Ishikawa (cell line): ENCODE measurements around the gene CYBB.

Experiments used
- CEBPB ChIP-seq: IDR thresholded peaks from 2 replicates; pipeline ENCODE4 v1.6.1; 2012
- EGR1 ChIP-seq: IDR thresholded peaks from 2 replicates; pipeline ENCODE4 v1.6.1; 2012
- EP300 ChIP-seq: IDR thresholded peaks from 2 replicates; pipeline ENCODE4 v1.6.1; 2012; ENCODE audit warnings: borderline replicate concordance
- FOXM1 ChIP-seq: IDR thresholded peaks from 2 replicates; pipeline ENCODE4 v1.6.1; 2012; ENCODE audit warnings: low read depth, borderline replicate concordance
- NFIC ChIP-seq: IDR thresholded peaks from 2 replicates; pipeline ENCODE4 v1.6.1; 2012
- RAD21 ChIP-seq: IDR thresholded peaks from 2 replicates; pipeline ENCODE4 v1.6.1; 2012; ENCODE audit warnings: low read depth
- TAF1 ChIP-seq: IDR thresholded peaks from 2 replicates; pipeline ENCODE4 v1.6.1; 2012; ENCODE audit warnings: low read depth, mild to moderate bottlenecking
- YY1 ChIP-seq: IDR thresholded peaks from 2 replicates; pipeline ENCODE4 v1.6.1; 2012; ENCODE audit warnings: low read depth
- TF ChIP-seq, protein P1 (sequence below): IDR thresholded peaks from 2 replicates; pipeline ENCODE4 v1.6.1; 2012
- TF ChIP-seq, protein P2 (sequence below): IDR thresholded peaks from 2 replicates; pipeline ENCODE4 v1.6.1; 2012; ENCODE audit warnings: low read depth, mild to moderate bottlenecking

- TF ChIP-seq, protein P1, sequence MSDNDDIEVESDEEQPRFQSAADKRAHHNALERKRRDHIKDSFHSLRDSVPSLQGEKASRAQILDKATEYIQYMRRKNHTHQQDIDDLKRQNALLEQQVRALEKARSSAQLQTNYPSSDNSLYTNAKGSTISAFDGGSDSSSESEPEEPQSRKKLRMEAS, result no peak
- TF ChIP-seq EP300 (no peak), CEBPB (no peak), FOXM1 (no peak), YY1 (no peak), RAD21 (no peak), NFIC (no peak), TAF1 (no peak), EGR1 (no peak)
- TF ChIP-seq, protein P2, sequence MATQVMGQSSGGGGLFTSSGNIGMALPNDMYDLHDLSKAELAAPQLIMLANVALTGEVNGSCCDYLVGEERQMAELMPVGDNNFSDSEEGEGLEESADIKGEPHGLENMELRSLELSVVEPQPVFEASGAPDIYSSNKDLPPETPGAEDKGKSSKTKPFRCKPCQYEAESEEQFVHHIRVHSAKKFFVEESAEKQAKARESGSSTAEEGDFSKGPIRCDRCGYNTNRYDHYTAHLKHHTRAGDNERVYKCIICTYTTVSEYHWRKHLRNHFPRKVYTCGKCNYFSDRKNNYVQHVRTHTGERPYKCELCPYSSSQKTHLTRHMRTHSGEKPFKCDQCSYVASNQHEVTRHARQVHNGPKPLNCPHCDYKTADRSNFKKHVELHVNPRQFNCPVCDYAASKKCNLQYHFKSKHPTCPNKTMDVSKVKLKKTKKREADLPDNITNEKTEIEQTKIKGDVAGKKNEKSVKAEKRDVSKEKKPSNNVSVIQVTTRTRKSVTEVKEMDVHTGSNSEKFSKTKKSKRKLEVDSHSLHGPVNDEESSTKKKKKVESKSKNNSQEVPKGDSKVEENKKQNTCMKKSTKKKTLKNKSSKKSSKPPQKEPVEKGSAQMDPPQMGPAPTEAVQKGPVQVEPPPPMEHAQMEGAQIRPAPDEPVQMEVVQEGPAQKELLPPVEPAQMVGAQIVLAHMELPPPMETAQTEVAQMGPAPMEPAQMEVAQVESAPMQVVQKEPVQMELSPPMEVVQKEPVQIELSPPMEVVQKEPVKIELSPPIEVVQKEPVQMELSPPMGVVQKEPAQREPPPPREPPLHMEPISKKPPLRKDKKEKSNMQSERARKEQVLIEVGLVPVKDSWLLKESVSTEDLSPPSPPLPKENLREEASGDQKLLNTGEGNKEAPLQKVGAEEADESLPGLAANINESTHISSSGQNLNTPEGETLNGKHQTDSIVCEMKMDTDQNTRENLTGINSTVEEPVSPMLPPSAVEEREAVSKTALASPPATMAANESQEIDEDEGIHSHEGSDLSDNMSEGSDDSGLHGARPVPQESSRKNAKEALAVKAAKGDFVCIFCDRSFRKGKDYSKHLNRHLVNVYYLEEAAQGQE, result no peak
Measured at GRCh38 chrX:37809970-37810369, 30.1 kb downstream of the CYBB start.
